K562 (cell line): ENCODE data around the gene FRMD5. TPM values are rescaled to one million over a fixed set of nuclear protein-coding genes. Genes with fewer than 3 reads are reported as not detected.
A peak's percentile ranks its signal among the peaks of the same experiment; 100 is the strongest.

Experiments
- FOXA3 ChIP-seq, 2 experiments: fragments of 450-650 bp in 1 of 2; sonication (generic) in 1 of 2; formaldehyde crosslinking; IDR thresholded peaks in 1 of 2; conservative IDR thresholded peaks in 1 of 2; 2 replicates each; pipeline versions ENCODE4 v1.4.0 to v1.8.0; 2020 to 2022; ENCODE audit warnings: mild to moderate bottlenecking in 2 of 2, missing genetic modification reagents in 1 of 2
- JUN ChIP-seq, 2 experiments: sonication (generic) in 1 of 2; formaldehyde crosslinking in 1 of 2; IDR thresholded peaks; 2 replicates each; pipeline versions ENCODE4 v1.6.1 to v1.8.0; 2012 to 2022; ENCODE audit warnings: borderline replicate concordance in 2 of 2, mild to moderate bottlenecking in 2 of 2, improper control_type of control experiment in 1 of 2, low read depth in 1 of 2, low read length in 1 of 2, missing genetic modification reagents in 1 of 2
- KDM5B ChIP-seq: fragments of 200-600 bp; sonication (generic); IDR thresholded peaks from 2 replicates; pipeline ENCODE4 v1.6.1; 2012; ENCODE audit warnings: low read depth, mild to moderate bottlenecking, moderate library complexity, low read length, control low read depth, inconsistent platforms; ENCODE audit not compliant: insufficient replicate concordance
- NCOA4 ChIP-seq: fragments of 450-650 bp; IDR thresholded peaks from 2 replicates; pipeline ENCODE4 v1.6.1; 2018; ENCODE audit warnings: mild to moderate bottlenecking; ENCODE audit not compliant: partially characterized antibody
- NONO ChIP-seq, 2 experiments: fragments of 200-400 bp in 1 of 2; fragments of 450-650 bp in 1 of 2; formaldehyde crosslinking in 1 of 2; IDR thresholded peaks; 2 replicates each; pipeline ENCODE4 v1.6.1; 2017; ENCODE audit warnings: low read depth in 2 of 2, mild to moderate bottlenecking in 2 of 2, moderate library complexity in 2 of 2, low read length in 1 of 2
- PHF20 ChIP-seq: fragments of 450-650 bp; IDR thresholded peaks from 2 replicates; pipeline ENCODE4 v1.6.1; 2018; ENCODE audit not compliant: partially characterized antibody
- TAF9B ChIP-seq: fragments of 450-650 bp; IDR thresholded peaks from 2 replicates; pipeline ENCODE4 v1.6.1; 2018; ENCODE audit warnings: mild to moderate bottlenecking; ENCODE audit not compliant: partially characterized antibody
- TGIF2 ChIP-seq: sonication (generic); formaldehyde crosslinking; IDR thresholded peaks from 2 replicates; pipeline ENCODE4 v1.8.1; 2022; ENCODE audit warnings: mild to moderate bottlenecking, missing genetic modification reagents, moderate library complexity
- ZKSCAN3 ChIP-seq: fragments of 250-450 bp; sonication (Bioruptor Pico); IDR thresholded peaks from 2 replicates; pipeline ENCODE4 v1.4.0; 2020
- ZNF253 ChIP-seq: fragments of 250-450 bp; sonication (Bioruptor Pico); conservative IDR thresholded peaks from 2 replicates; pipeline ENCODE4 v1.6.1; 2021; ENCODE audit warnings: mild to moderate bottlenecking
- ZNF445 ChIP-seq: fragments of 250-450 bp; sonication (Bioruptor Pico); IDR thresholded peaks from 2 replicates; pipeline ENCODE4 v1.4.0; 2020; ENCODE audit warnings: low read depth, mild to moderate bottlenecking, moderate library complexity
- polyA plus RNA-seq, 8 experiments: library from polyadenylated mRNA; depleted of rRNA in 4 of 8; stranded (reverse) in 5 of 8; unstranded in 3 of 8; fragments of >200 nt; fragmentation: Nextera tagmentation in 2 of 8; fragmentation: Illumina TruSeq in 1 of 8; extraction: Ambion mirVana in 2 of 8; extraction: Trizol in 1 of 8; gene quantifications; 2 replicates each; pipeline versions ENCODE4 v1.2.1 to v1.2.3, GENCODE V29; 2011 to 2014; ENCODE audit warnings: inconsistent platforms in 1 of 8, missing spikeins in 1 of 8
- total RNA-seq, 7 experiments: library from RNA; depleted of rRNA in 6 of 7; stranded (reverse); fragments of >200 nt in 6 of 7; fragmentation: Illumina TruSeq in 2 of 7; extraction: Trizol in 2 of 7; gene quantifications; 2 replicates each; pipeline versions ENCODE4 v1.2.1 to v1.2.3, GENCODE V29; 2011 to 2021; ENCODE audit warnings: low replicate concordance in 1 of 7
- TF ChIP-seq, protein P1 (sequence below): fragments of 250-450 bp; sonication (Bioruptor Pico); IDR thresholded peaks from 2 replicates; pipeline ENCODE4 v1.4.0; 2020; ENCODE audit warnings: mild to moderate bottlenecking, moderate library complexity, borderline replicate concordance
- TF ChIP-seq, protein P2 (sequence below), 2 experiments: fragments of 450-650 bp in 1 of 2; sonication (generic) in 1 of 2; formaldehyde crosslinking in 1 of 2; IDR thresholded peaks; 2 replicates each; pipeline versions ENCODE4 v1.7.1 to v1.9.0; 2016 to 2022; ENCODE audit warnings: inconsistent platforms in 1 of 2, mild to moderate bottlenecking in 1 of 2, missing genetic modification reagents in 1 of 2

The FRMD5 gene
- total and polyA plus RNA-seq, 9 of the 15 experiments (the other 6 are each of a cell fraction or from before 2014, with no cell fraction given) = 0.13 to 0.38 TPM; not detected in 7

GRCh38 chr15:43824302-43825246 is 370.5 kb downstream of the FRMD5 start, which contains the start of gene MFAP1 (continued):
- TF ChIP-seq TGIF2 (no peak), NCOA4 (no peak), ZKSCAN3 (CRISPR knock-in tag) (no peak), ZNF445 (CRISPR knock-in tag) (no peak), ZNF253 (no peak), NONO (IDR thresholded peaks at IDR 0.05; ENCODE audit: low read depth in 2 of 2, low read length in 1 of 2) (0 out of 4 replicates have a peak, but pooled peaks of 1 of the 2 experiments have one; percentile 40), PHF20 (peak; percentile 77), KDM5B (peak; percentile 93), JUN (IDR thresholded peaks at IDR 0.05; ENCODE audit: borderline replicate concordance, low read depth, low read length) (no peak), JUN (CRISPR knock-in tag; IDR thresholded peaks at IDR 0.05; ENCODE audit: borderline replicate concordance) (no peak), FOXA3 (CRISPR knock-in tag; conservative IDR thresholded peaks at IDR 0.05 in 1 of 2, IDR thresholded peaks at IDR 0.05 in 1 of 2) (no peak), TAF9B (peak; percentile 88)
- TF ChIP-seq, protein P1, sequence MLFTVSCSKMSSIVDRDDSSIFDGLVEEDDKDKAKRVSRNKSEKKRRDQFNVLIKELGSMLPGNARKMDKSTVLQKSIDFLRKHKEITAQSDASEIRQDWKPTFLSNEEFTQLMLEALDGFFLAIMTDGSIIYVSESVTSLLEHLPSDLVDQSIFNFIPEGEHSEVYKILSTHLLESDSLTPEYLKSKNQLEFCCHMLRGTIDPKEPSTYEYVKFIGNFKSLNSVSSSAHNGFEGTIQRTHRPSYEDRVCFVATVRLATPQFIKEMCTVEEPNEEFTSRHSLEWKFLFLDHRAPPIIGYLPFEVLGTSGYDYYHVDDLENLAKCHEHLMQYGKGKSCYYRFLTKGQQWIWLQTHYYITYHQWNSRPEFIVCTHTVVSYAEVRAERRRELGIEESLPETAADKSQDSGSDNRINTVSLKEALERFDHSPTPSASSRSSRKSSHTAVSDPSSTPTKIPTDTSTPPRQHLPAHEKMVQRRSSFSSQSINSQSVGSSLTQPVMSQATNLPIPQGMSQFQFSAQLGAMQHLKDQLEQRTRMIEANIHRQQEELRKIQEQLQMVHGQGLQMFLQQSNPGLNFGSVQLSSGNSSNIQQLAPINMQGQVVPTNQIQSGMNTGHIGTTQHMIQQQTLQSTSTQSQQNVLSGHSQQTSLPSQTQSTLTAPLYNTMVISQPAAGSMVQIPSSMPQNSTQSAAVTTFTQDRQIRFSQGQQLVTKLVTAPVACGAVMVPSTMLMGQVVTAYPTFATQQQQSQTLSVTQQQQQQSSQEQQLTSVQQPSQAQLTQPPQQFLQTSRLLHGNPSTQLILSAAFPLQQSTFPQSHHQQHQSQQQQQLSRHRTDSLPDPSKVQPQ = no peak
- TF ChIP-seq, protein P2, sequence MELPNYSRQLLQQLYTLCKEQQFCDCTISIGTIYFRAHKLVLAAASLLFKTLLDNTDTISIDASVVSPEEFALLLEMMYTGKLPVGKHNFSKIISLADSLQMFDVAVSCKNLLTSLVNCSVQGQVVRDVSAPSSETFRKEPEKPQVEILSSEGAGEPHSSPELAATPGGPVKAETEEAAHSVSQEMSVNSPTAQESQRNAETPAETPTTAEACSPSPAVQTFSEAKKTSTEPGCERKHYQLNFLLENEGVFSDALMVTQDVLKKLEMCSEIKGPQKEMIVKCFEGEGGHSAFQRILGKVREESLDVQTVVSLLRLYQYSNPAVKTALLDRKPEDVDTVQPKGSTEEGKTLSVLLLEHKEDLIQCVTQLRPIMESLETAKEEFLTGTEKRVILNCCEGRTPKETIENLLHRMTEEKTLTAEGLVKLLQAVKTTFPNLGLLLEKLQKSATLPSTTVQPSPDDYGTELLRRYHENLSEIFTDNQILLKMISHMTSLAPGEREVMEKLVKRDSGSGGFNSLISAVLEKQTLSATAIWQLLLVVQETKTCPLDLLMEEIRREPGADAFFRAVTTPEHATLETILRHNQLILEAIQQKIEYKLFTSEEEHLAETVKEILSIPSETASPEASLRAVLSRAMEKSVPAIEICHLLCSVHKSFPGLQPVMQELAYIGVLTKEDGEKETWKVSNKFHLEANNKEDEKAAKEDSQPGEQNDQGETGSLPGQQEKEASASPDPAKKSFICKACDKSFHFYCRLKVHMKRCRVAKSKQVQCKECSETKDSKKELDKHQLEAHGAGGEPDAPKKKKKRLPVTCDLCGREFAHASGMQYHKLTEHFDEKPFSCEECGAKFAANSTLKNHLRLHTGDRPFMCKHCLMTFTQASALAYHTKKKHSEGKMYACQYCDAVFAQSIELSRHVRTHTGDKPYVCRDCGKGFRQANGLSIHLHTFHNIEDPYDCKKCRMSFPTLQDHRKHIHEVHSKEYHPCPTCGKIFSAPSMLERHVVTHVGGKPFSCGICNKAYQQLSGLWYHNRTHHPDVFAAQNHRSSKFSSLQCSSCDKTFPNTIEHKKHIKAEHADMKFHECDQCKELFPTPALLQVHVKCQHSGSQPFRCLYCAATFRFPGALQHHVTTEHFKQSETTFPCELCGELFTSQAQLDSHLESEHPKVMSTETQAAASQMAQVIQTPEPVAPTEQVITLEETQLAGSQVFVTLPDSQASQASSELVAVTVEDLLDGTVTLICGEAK (IDR thresholded peaks at IDR 0.05) = peak; percentile 90
- TF ChIP-seq, protein P2 (CRISPR knock-in tag; IDR thresholded peaks at IDR 0.05) = no peak
